Keratinocyte (primary cell): ENCODE data around the gene HAND2. TPM values are rescaled to one million over a fixed set of nuclear protein-coding genes. Genes with fewer than 3 reads are reported as not detected.

ENCODE experiments used
- DNase-seq: peaks from one replicate; pipeline ENCODE4 v3.0.0-alpha.2; 2011; ENCODE audit warnings: low read depth, missing footprints, low spot score
- FAIRE-seq: peaks from 2 replicates; lab custom pipeline; 2011; peaks lifted over from hg19 to GRCh38; lab: Jason Lieb, UNC
- H2AFZ ChIP-seq: 2 replicates; pipeline ENCODE4 v1.6.0; 2012; ENCODE audit warnings: low read length, control low read depth, inconsistent platforms; ENCODE audit not compliant: control insufficient read depth
- H3K27ac ChIP-seq: 2 replicates; pipeline ENCODE4 v1.5.1; 2011; ENCODE audit warnings: low read length; ENCODE audit not compliant: control insufficient read depth, insufficient read depth
- H3K27me3 ChIP-seq: 3 replicates; pipeline ENCODE4 v1.6.0; 2011; ENCODE audit warnings: low read length; ENCODE audit not compliant: control insufficient read depth, insufficient read depth; ENCODE audit errors: extremely low read depth
- H3K36me3 ChIP-seq, 2 experiments: 2 replicates in 1 of 2; 3 replicates in 1 of 2; pipeline ENCODE4 v1.5.1; 2011; ENCODE audit warnings: low read length in 2 of 2, mild to moderate bottlenecking in 1 of 2; ENCODE audit not compliant: control insufficient read depth in 2 of 2, insufficient read depth in 2 of 2; ENCODE audit errors: extremely low read depth in 1 of 2
- H3K4me1 ChIP-seq: 3 replicates; pipeline ENCODE4 v1.5.1; 2011; ENCODE audit warnings: low read length; ENCODE audit not compliant: control insufficient read depth, insufficient read depth; ENCODE audit errors: extremely low read depth
- H3K4me2 ChIP-seq: 3 replicates; pipeline ENCODE4 v1.6.0; 2011; ENCODE audit warnings: low read depth, low read length; ENCODE audit not compliant: control insufficient read depth, insufficient read depth; ENCODE audit errors: extremely low read depth
- H3K4me3 ChIP-seq, 3 experiments: fragments of 200-600 bp in 1 of 3; sonication (generic) in 1 of 3; 2 replicates in 2 of 3; 3 replicates in 1 of 3; pipeline ENCODE4 v1.5.1; 2011 to 2016; ENCODE audit warnings: low read length in 3 of 3, mild to moderate bottlenecking in 3 of 3, control low read depth in 2 of 3, inconsistent platforms in 1 of 3, low read depth in 1 of 3, mixed read lengths in 1 of 3, mixed run types in 1 of 3, moderate library complexity in 1 of 3; ENCODE audit not compliant: control insufficient read depth in 2 of 3, insufficient read depth in 2 of 3; ENCODE audit errors: extremely low read depth in 1 of 3
- H3K79me2 ChIP-seq: 2 replicates; pipeline ENCODE4 v1.6.0; 2012; ENCODE audit warnings: low read length; ENCODE audit not compliant: control insufficient read depth, insufficient read depth
- H3K9ac ChIP-seq: 3 replicates; pipeline ENCODE4 v1.6.0; 2011; ENCODE audit warnings: low read length; ENCODE audit not compliant: control insufficient read depth, insufficient read depth; ENCODE audit errors: extremely low read depth
- H3K9me1 ChIP-seq: 3 replicates; pipeline ENCODE4 v1.6.0; 2011; ENCODE audit warnings: low read length; ENCODE audit not compliant: control insufficient read depth, insufficient read depth; ENCODE audit errors: extremely low read depth
- H3K9me3 ChIP-seq: 2 replicates; pipeline ENCODE4 v1.5.1; 2012; ENCODE audit warnings: low read depth, low read length; ENCODE audit not compliant: control insufficient read depth
- H4K20me1 ChIP-seq: 3 replicates; pipeline ENCODE4 v1.6.0; 2011; ENCODE audit warnings: low read length; ENCODE audit not compliant: control insufficient read depth, insufficient read depth; ENCODE audit errors: extremely low read depth
- CTCF ChIP-seq, 3 experiments: IDR thresholded peaks in 1 of 3; conservative IDR thresholded peaks in 1 of 3; optimal IDR thresholded peaks in 1 of 3; 2 replicates in 2 of 3; 3 replicates in 1 of 3; pipeline versions ENCODE3 to v1.5.1; 2011; ENCODE audit warnings: low read length in 3 of 3, mild to moderate bottlenecking in 3 of 3, moderate library complexity in 2 of 3, control low read depth in 1 of 3, inconsistent platforms in 1 of 3; ENCODE audit not compliant: insufficient read depth in 2 of 3; ENCODE audit errors: extremely low read depth in 1 of 3
- EZH2 ChIP-seq: IDR thresholded peaks from one replicate; pipeline ENCODE4 v1.6.1; 2012; ENCODE audit warnings: inconsistent platforms, mild to moderate bottlenecking, low read length, moderate library complexity
- dilution Hi-C: fragments of 300-500 bp; cut with MboI; formaldehyde crosslinking; loops from one replicate; pipeline ENCODE4 v1.7.0; 2020; ENCODE audit warnings: low sequenced_read_pairs; ENCODE audit not compliant: extremely low pct_ligation_motif_present
- polyA plus RNA-seq, 5 experiments: library from polyadenylated mRNA; depleted of rRNA in 3 of 5; stranded (reverse) in 3 of 5; stranded (forward) in 1 of 5; unstranded in 1 of 5; fragments of >200 nt; gene quantifications; 1 replicate in 1 of 5; 2 replicates in 3 of 5; 3 replicates in 1 of 5; pipeline versions ENCODE4 v1.2.1 to v1.2.3, GENCODE V29; 2011 to 2012; ENCODE audit warnings: missing spikeins in 2 of 5, low read depth in 1 of 5, low replicate concordance in 1 of 5

Gene HAND2
- polyA plus RNA-seq, 1 donor (not counting 4 experiments of a cell fraction or from before 2014, with no cell fraction given), result not detected

- Histone ChIP-seq H4K20me1 (no peaks in the 10 kb centered on the region), H3K9me3 (peaks cover 3% of the 10 kb centered on the region), H3K9ac (no peak overlapping the region), H3K9me1 (no peaks in the 10 kb centered on the region), H3K36me3 (no peaks in the 10 kb centered on the region), H3K4me1 (no peaks in the 10 kb centered on the region), H3K79me2 (no peaks in the 10 kb centered on the region), H3K4me3 (no peak overlapping the region), H2AFZ (no peak overlapping the region), H3K4me2 (no peak overlapping the region), H3K27me3 (peaks cover 71% of the 10 kb centered on the region), H3K27ac (no peak overlapping the region)
- DNase-seq (no peak), FAIRE-seq (no peak)
- TF ChIP-seq EZH2 (no peak), CTCF (optimal IDR thresholded peaks at IDR 0.05 in 1 of 3, IDR thresholded peaks at IDR 0.05 in 1 of 3, conservative IDR thresholded peaks at IDR 0.05 in 1 of 3; ENCODE audit: extremely low read depth in 1 of 3, insufficient read depth in 2 of 3, low read length in 3 of 3) (no peak)
- dilution Hi-C loops, result no loop called here
Measured at GRCh38 chr4:173502282-173502681, 27.7 kb downstream of the HAND2 start.

- Histone ChIP-seq H3K27me3 (peaks cover 65% of the 10 kb centered on the region), H2AFZ (no peak overlapping the region), H3K9ac (no peak overlapping the region)
Measured at GRCh38 chr4:173501592-173502150, 28.4 kb downstream of the HAND2 start.

More at GRCh38 chr4:173501592-173502150, 28.4 kb downstream of the HAND2 start:
- no peaks in the 10 kb centered on the region for H3K79me2 ChIP-seq
- H3K9me1 ChIP-seq, result no peaks in the 10 kb centered on the region
- dilution Hi-C loops, result no loop called here
- no peak for TF ChIP-seq CTCF (optimal IDR thresholded peaks at IDR 0.05 in 1 of 3, IDR thresholded peaks at IDR 0.05 in 1 of 3, conservative IDR thresholded peaks at IDR 0.05 in 1 of 3; ENCODE audit: extremely low read depth in 1 of 3, insufficient read depth in 2 of 3, low read length in 3 of 3)
- TF ChIP-seq EZH2, result no peak
- peaks cover 3% of the 10 kb centered on the region for H3K9me3 ChIP-seq
- no peaks in the 10 kb centered on the region for H4K20me1 ChIP-seq
- FAIRE-seq (no peak), DNase-seq (no peak)
- H3K4me1 ChIP-seq, result no peaks in the 10 kb centered on the region
- H3K4me2 ChIP-seq, result no peak overlapping the region
- H3K36me3 ChIP-seq, result no peaks in the 10 kb centered on the region
- no peak overlapping the region for H3K4me3 ChIP-seq
- no peak overlapping the region for H3K27ac ChIP-seq
